HFFc6 (cell line): ENCODE results near the gene PRKG1. TPM values are rescaled to one million over a fixed set of nuclear protein-coding genes. Genes with fewer than 3 reads are reported as not detected.

ENCODE experiments used
- DNase-seq: peaks from one replicate; pipeline ENCODE4 v3.0.0-alpha.2; 2018
- H3K27ac Mint-ChIP-seq: 2 replicates; pipeline ENCODE4 v1.8.0; 2020; ENCODE audit warnings: mild to moderate bottlenecking, mixed read lengths
- H3K27me3 Mint-ChIP-seq: 2 replicates; pipeline ENCODE4 v1.8.0; 2021; ENCODE audit warnings: mild to moderate bottlenecking, moderate library complexity, mixed read lengths; ENCODE audit not compliant: insufficient read depth
- H3K36me3 Mint-ChIP-seq: 2 replicates; pipeline ENCODE4 v1.8.0; 2021; ENCODE audit warnings: low read depth, mixed read lengths
- H3K4me1 Mint-ChIP-seq: 2 replicates; pipeline ENCODE4 v1.8.0; 2020; ENCODE audit warnings: low read depth, mixed read lengths
- H3K4me3 Mint-ChIP-seq: 2 replicates; pipeline ENCODE4 v1.8.0; 2020; ENCODE audit warnings: mild to moderate bottlenecking, moderate library complexity, mixed read lengths
- H3K9me3 Mint-ChIP-seq: 2 replicates; pipeline ENCODE4 v1.8.0; 2020; ENCODE audit warnings: mild to moderate bottlenecking, mixed read lengths
- CTCF ChIP-seq: fragments of 200-600 bp; sonication (generic); IDR thresholded peaks from 2 replicates; pipeline ENCODE4 v1.5.0; 2021; ENCODE audit warnings: antibody characterized with exemption, mild to moderate bottlenecking
- total RNA-seq, 6 experiments: library from RNA; stranded (reverse); fragmentation: NEBNext Ultra II Directional; extraction: Animal tissue kit (Norgen Biotek cat#: 25700); gene quantifications; 2 replicates in 1 of 6; 3 replicates in 5 of 6; pipeline ENCODE4 v1.2.3, GENCODE V29; 2021

Gene PRKG1
- total RNA-seq, 6 experiments from 2014 or later, result 9.3 to 10.1 (median 9.8) TPM

GRCh38 chr10:51821745-51822144, 747.5 kb downstream of the PRKG1 start:
- H3K36me3 Mint-ChIP-seq, result no peaks in the 10 kb centered on the region
- no peaks in the 10 kb centered on the region; the same call in 1 of the 2 replicates for H3K27me3 Mint-ChIP-seq
- DNase-seq, result no peak
- no peak for TF ChIP-seq CTCF
- no peaks in the 10 kb centered on the region for H3K4me1 Mint-ChIP-seq
- H3K9me3 Mint-ChIP-seq, result no peaks in the 10 kb centered on the region
- no peak overlapping the region for H3K27ac Mint-ChIP-seq
- H3K4me3 Mint-ChIP-seq, result no peak overlapping the region

- no peak overlapping the region for H3K4me3 Mint-ChIP-seq
- peak; percentile 19 for DNase-seq
- no peaks in the 10 kb centered on the region for H3K36me3 Mint-ChIP-seq
- peaks cover 2% of the 10 kb centered on the region; the same call in 1 of the 2 replicates for H3K27me3 Mint-ChIP-seq
- no peak for TF ChIP-seq CTCF
- peaks cover 6% of the 10 kb centered on the region; the same call in 1 of the 2 replicates for H3K4me1 Mint-ChIP-seq
- peaks cover 9% of the 10 kb centered on the region for H3K9me3 Mint-ChIP-seq
- H3K27ac Mint-ChIP-seq, result no peak overlapping the region
Observed at GRCh38 chr10:51832652-51833383, 758.5 kb downstream of the PRKG1 start.

DNA sequence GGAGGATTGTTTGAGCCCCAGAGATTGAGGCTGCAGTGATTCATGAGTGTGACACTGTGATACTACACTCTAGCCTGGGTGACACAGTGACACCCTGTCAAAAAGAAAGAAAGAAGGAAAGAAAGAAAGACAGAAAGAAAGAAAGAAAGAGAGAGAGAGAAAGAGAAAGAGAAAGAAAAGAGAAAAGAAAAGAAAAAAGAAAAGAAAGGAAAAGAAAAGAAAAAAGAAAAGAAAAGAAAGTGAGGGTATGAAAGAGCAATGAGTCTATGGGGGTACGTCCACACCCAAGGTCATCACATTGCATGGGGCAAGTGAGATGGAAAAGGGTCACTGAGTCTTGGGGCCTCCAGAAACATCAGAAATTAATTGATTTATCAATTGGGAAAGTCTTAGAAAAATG, 760.3 kb downstream of the PRKG1 start:
- no peaks in the 10 kb centered on the region for H3K36me3 Mint-ChIP-seq
- peaks cover 4% of the 10 kb centered on the region; the same call in 1 of the 2 replicates for H3K27me3 Mint-ChIP-seq
- peaks cover 6% of the 10 kb centered on the region; the same call in 1 of the 2 replicates for H3K4me1 Mint-ChIP-seq
- H3K27ac Mint-ChIP-seq, result no peak overlapping the region
- H3K4me3 Mint-ChIP-seq, result no peak overlapping the region
- peaks cover 9% of the 10 kb centered on the region for H3K9me3 Mint-ChIP-seq
- TF ChIP-seq CTCF, result no peak
- no peak for DNase-seq

DNA sequence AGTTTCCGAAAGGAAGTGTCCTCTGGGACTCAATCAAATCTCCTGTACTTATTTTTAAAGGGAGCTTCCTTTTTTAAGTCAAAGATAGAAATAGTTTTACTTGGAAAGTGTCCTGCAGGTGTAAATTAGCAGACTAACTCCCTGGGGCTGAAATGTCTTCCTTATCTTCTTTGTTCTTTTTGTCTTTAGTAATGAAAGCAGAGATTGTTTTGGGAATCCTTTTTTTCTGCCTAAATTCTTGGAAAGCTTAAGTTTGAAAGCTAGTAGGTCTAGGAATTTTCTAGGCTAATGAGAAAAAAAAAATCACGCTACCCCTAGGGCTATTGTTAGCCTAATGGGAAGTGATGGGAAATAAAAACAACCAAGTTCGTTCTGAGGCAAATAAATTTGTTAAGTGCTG, 764.2 kb downstream of the PRKG1 start:
- H3K4me1 Mint-ChIP-seq, result no peaks in the 10 kb centered on the region
- peaks cover 5% of the 10 kb centered on the region for H3K27me3 Mint-ChIP-seq
- H3K27ac Mint-ChIP-seq, result no peak overlapping the region
- peaks cover 9% of the 10 kb centered on the region for H3K9me3 Mint-ChIP-seq
- no peak overlapping the region for H3K4me3 Mint-ChIP-seq
- TF ChIP-seq CTCF, result no peak
- DNase-seq, result no peak
- H3K36me3 Mint-ChIP-seq, result no peaks in the 10 kb centered on the region

DNA sequence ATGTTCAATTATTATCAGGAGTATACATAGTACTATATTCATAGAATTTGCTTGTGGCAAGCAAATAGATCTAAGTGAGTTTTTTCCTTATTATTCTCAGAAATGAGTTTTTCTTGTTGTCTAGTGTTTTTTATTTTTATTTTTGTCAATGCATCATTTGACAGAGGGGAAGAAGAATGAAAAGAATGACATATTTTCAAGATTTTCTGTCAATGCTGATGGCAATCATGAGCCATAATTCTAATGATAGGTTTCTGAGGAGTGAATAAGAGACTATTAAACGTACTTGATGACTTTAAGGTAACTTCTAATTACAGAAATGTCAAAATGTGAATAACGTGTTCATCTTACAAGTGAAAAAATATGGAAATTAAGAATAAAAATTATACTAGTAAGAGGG, 769.7 kb downstream of the PRKG1 start:
- Mint-ChIP-seq H3K36me3 (no peaks in the 10 kb centered on the region), H3K4me1 (no peaks in the 10 kb centered on the region), H3K27me3 (peaks cover 6% of the 10 kb centered on the region), H3K27ac (no peak overlapping the region), H3K4me3 (no peak overlapping the region), H3K9me3 (no peaks in the 10 kb centered on the region)
- no peak for DNase-seq
- no peak for TF ChIP-seq CTCF
